IMR-90 (cell line): ENCODE measurements around the gene PDGFRA.

Source experiments
- RCOR1 ChIP-seq: IDR thresholded peaks from 2 replicates; pipeline ENCODE4 v1.6.1; 2012; ENCODE audit warnings: mild to moderate bottlenecking, low read length, improper control_type of control experiment; ENCODE audit not compliant: insufficient replicate concordance
- TF ChIP-seq, protein P1 (sequence below): conservative IDR thresholded peaks from 2 replicates; pipeline ENCODE4 v1.5.1; 2012; ENCODE audit warnings: mild to moderate bottlenecking, low read depth, low read length, improper control_type of control experiment

GRCh38 chr4:54317690-54318089, 88.6 kb downstream of the PDGFRA start:
- TF ChIP-seq, protein P1, sequence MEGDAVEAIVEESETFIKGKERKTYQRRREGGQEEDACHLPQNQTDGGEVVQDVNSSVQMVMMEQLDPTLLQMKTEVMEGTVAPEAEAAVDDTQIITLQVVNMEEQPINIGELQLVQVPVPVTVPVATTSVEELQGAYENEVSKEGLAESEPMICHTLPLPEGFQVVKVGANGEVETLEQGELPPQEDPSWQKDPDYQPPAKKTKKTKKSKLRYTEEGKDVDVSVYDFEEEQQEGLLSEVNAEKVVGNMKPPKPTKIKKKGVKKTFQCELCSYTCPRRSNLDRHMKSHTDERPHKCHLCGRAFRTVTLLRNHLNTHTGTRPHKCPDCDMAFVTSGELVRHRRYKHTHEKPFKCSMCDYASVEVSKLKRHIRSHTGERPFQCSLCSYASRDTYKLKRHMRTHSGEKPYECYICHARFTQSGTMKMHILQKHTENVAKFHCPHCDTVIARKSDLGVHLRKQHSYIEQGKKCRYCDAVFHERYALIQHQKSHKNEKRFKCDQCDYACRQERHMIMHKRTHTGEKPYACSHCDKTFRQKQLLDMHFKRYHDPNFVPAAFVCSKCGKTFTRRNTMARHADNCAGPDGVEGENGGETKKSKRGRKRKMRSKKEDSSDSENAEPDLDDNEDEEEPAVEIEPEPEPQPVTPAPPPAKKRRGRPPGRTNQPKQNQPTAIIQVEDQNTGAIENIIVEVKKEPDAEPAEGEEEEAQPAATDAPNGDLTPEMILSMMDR: no peak
- no peak for TF ChIP-seq RCOR1
